GM12892 (cell line): ENCODE data around the gene KRT15.

ENCODE experiments used
- POLR2A ChIP-seq: IDR thresholded peaks from 2 replicates; pipeline ENCODE4 v1.6.1; 2011; ENCODE audit warnings: low read depth, low read length, control low read depth
- POLR2AphosphoS5 ChIP-seq: IDR thresholded peaks from 2 replicates; pipeline ENCODE4 v1.6.1; 2011; ENCODE audit warnings: low read depth, low read length, control low read depth
- TAF1 ChIP-seq: IDR thresholded peaks from 2 replicates; pipeline ENCODE4 v1.6.1; 2011; ENCODE audit warnings: low read depth, mild to moderate bottlenecking, control low read depth, low read length, borderline replicate concordance

DNA sequence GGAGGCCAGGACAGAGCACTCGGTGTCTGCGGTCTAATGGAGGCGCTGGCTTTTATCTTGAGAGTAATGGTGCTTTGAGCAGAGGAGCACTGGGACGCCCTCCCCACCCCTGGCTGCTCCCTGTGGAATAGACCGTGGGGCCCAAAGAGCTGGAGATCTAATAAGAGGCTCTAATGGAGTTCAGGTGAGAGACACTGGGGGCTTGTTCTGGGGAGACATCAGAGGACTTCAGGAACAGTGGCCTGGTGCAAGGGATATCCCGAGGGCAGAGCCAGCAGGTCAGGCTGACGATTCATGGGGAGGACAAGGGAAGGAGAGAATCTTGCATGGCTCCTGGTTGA lies 18.9 kb upstream of the KRT15 start:
- TF ChIP-seq POLR2A: no peak
- no peak for TF ChIP-seq POLR2AphosphoS5
- no peak for TF ChIP-seq TAF1
